ENCODE measurements around the gene KRT10.

DNA sequence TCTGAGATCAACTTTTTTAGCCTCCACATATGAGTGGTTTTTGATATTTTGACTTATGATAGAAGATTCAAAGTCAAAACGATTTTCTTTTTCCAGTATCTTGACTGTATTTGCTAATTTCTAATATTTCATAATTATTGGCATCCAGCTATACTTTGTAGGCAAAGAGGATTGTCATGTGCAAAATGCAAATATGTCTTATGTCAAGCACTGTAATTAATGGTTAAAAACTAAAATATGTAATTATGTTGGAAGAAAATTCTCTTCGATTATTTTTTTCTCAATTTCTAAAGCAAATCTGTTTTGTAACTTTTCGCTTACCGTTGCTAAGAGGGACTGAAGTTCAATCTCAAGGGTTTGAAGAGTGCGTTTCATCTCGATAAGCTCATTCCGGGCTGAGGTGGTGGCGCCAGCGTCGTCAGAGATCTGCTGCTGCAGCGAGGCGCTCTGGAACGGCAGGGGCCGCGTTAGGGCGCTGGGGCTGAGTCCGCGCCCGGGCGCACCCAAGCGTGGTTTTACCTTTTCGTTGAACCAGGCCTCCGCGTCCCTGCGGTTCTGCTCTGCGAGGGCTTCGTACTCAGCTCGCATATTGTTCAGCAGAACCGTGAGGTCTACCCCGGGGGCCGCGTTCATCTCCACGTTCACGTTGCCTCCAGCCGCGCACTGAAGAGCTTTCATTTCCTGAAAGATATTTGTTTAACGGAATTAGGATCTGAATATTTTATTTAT lies 43.1 kb downstream of the KRT10 start:
- TF ChIP-seq, protein P1, sequence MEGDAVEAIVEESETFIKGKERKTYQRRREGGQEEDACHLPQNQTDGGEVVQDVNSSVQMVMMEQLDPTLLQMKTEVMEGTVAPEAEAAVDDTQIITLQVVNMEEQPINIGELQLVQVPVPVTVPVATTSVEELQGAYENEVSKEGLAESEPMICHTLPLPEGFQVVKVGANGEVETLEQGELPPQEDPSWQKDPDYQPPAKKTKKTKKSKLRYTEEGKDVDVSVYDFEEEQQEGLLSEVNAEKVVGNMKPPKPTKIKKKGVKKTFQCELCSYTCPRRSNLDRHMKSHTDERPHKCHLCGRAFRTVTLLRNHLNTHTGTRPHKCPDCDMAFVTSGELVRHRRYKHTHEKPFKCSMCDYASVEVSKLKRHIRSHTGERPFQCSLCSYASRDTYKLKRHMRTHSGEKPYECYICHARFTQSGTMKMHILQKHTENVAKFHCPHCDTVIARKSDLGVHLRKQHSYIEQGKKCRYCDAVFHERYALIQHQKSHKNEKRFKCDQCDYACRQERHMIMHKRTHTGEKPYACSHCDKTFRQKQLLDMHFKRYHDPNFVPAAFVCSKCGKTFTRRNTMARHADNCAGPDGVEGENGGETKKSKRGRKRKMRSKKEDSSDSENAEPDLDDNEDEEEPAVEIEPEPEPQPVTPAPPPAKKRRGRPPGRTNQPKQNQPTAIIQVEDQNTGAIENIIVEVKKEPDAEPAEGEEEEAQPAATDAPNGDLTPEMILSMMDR (IDR thresholded peaks at IDR 0.05): no peak
- TF ChIP-seq POLR2A (IDR thresholded peaks at IDR 0.05): no peak
